ENCODE measurements around the gene IKZF2. TPM values are rescaled to one million over a fixed set of nuclear protein-coding genes. Genes with fewer than 3 reads are reported as not detected.

Gene IKZF2
- total RNA-seq, 2 donors from 2014 or later, result 16.2 to 26.5 TPM

Other genes starting within 250 kb of the IKZF2 start
- 10 to 100 TPM in 1 of 2 donors, 1 to 10 TPM in 1; 7.4 to 26.3 TPM for gene SPAG16, start 132.9 kb upstream of the IKZF2 start, total RNA-seq

Data from thoracic aorta (tissue), 2 donors.